ENCODE data around the gene UGT1A10.

The UGT1A10 gene

DNA sequence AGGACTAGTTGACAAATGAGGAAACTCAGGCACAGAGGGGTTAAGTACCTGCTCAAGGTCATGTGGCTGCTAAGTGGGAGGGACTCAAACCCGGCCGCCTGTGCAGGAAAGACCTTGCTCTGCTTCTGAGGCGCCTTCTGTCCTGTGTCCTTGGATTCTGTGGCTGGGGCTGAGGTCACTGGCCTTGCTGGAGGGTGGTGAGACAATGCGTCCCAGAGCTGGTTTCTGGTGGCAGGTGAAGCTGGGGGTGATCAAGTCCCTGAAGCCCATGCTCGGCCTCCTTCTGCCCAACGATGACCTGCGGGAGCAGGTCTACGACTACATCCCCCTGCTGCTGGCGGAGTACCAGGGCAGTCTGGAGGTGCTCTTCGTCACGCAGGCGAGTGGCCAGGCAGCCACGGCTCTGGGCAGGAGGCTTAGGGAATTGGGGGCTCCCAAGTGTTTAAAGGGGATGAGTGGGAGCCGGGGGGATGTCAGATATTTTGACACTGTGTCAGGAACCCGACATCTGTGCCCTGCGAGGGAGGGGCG is 157.9 kb downstream of the UGT1A10 start:
- no peak overlapping the region for H3K27ac ChIP-seq
- TF ChIP-seq CTCF (IDR thresholded peaks at IDR 0.05; ENCODE audit: low read depth, low read length), result no peak
- no peaks in the 10 kb centered on the region for H3K36me3 ChIP-seq
- H3K27me3 ChIP-seq (ENCODE audit: insufficient read depth, low read depth, severe bottlenecking), result no peaks in the 10 kb centered on the region
- no peaks in the 10 kb centered on the region for H3K9me3 ChIP-seq (ENCODE audit: severe bottlenecking)
- H3K4me3 ChIP-seq (ENCODE audit: low read depth, low read length), result no peak overlapping the region
- no peak for DNase-seq

DNA sequence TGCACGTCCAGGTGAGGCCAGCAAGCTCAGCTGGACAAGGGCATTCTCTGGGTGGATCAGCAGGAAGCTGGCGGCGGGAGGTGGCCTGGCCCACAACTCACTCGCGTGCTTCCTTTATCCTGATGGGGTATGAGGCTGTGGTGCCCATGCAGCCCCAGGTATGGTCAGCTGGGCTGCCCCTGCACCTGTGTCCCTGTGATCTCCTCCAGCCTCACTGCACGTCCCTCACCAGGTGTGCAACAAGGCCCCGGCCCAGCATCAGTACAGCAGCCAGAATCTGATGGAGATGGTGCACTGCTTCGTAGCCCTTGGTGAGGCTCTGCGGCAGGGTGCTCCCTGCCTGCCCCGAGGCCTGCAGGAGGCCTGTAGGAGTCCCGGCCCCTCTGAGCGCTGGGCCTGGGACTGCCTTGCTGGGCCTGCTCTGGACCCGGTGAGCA is 159.5 kb downstream of the UGT1A10 start:
- peaks cover 4% of the 10 kb centered on the region for H3K9me3 ChIP-seq (ENCODE audit: severe bottlenecking)
- no peak for DNase-seq
- no peak for TF ChIP-seq CTCF (IDR thresholded peaks at IDR 0.05; ENCODE audit: low read depth, low read length)
- H3K4me3 ChIP-seq (ENCODE audit: low read depth, low read length), result no peak overlapping the region
- no peaks in the 10 kb centered on the region for H3K27me3 ChIP-seq (ENCODE audit: insufficient read depth, low read depth, severe bottlenecking)
- no peak overlapping the region for H3K27ac ChIP-seq
- H3K36me3 ChIP-seq, result no peaks in the 10 kb centered on the region

DNA sequence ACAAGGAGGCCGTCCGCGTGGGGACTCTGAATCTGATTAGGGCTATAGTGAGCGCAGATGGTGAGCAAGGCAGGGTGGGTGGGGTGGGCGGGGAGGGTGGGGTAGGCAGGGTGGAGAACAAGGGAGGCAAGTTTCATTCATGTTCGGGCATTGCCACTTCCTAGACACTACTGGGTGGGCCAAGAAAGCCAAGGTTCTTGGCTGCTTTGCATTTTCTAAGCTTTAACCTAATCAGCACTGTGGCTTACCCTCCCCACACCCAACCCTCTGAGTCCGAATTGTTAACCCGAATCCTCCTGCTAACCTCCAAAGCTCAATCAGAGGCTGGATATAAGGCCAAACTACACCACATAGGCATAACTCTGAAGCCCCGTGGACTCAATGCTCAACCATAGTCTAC is 160.0 kb downstream of the UGT1A10 start:
- TF ChIP-seq CTCF (IDR thresholded peaks at IDR 0.05; ENCODE audit: low read depth, low read length), result no peak
- no peaks in the 10 kb centered on the region for H3K36me3 ChIP-seq
- H3K27ac ChIP-seq, result no peak overlapping the region
- H3K27me3 ChIP-seq (ENCODE audit: insufficient read depth, low read depth, severe bottlenecking), result no peaks in the 10 kb centered on the region
- H3K9me3 ChIP-seq (ENCODE audit: severe bottlenecking), result peaks cover 4% of the 10 kb centered on the region
- no peak overlapping the region for H3K4me3 ChIP-seq (ENCODE audit: low read depth, low read length)
- DNase-seq, result no peak

DNA sequence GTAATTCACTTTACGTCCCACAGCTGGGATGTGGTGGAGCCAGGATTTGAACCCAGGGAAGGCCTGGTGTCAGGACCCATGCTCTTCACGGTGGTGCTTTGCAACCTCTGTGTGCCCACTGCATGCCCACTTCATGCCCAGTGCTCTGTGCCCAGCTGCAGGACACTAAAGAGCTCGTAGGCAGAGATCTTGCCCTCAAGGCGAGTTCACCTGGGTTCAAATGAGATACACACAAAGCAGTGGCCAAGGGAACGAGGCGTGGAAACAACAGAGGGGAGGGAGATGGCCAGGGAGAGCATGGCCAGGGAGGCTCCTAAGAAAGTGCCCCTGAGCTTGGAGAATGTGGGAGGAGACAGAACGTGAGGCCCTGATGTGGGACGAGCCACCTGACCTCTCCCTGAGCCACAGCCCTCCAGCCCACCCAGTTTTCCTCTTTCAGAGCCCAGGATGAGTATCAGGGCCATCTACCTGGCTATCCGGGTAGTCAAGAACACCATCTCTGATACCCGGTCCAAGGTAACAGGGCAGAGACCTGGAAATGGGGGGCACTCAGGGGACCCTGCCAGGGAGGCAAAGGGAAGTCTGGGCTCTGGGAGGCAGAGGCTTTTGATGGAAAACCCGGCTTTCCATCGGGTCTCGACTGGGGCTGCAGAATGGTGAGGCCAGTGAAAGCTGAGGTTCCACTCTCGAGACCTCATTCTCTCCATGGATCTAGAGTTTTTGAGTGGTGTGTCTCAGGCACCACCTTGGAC is 162.3 kb downstream of the UGT1A10 start:
- no peaks in the 10 kb centered on the region for H3K27me3 ChIP-seq (ENCODE audit: insufficient read depth, low read depth, severe bottlenecking)
- no peak overlapping the region for H3K27ac ChIP-seq
- TF ChIP-seq CTCF (IDR thresholded peaks at IDR 0.05; ENCODE audit: low read depth, low read length), result no peak
- no peaks in the 10 kb centered on the region for H3K36me3 ChIP-seq
- peak; percentile 1 for DNase-seq
- H3K4me3 ChIP-seq (ENCODE audit: low read depth, low read length), result no peak overlapping the region
- peaks cover 4% of the 10 kb centered on the region for H3K9me3 ChIP-seq (ENCODE audit: severe bottlenecking)

DNA sequence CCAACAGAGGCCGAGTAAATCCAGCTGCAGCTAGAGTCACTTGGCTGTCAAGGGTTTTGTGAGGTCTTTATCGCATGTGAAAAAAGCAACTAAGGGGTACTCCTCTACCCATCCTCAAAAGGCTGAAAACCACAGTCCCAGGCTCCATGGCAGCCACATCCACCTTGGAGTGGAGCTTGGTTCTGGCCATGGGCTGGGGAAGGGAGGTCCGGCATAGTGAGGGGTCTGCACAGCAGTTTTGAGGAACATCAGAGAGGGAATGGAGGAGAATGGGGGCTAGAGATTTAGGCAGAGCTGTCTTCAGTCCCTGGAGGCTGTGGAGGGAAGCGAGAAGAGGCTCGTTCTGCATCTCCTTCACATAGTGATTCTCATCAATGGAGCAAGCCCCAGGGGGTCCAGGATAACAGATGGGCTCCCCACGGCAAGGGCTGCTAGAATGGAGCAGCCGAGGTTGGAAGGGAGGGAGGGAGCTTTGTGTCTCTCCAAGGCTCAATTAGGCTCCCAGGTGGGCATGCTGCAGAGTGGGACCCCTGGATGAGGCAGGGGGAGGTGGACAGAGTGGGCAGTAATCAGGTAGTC is 162.9 kb downstream of the UGT1A10 start:
- peaks cover 4% of the 10 kb centered on the region for H3K9me3 ChIP-seq (ENCODE audit: severe bottlenecking)
- no peak for TF ChIP-seq CTCF (IDR thresholded peaks at IDR 0.05; ENCODE audit: low read depth, low read length)
- H3K4me3 ChIP-seq (ENCODE audit: low read depth, low read length), result no peak overlapping the region
- H3K36me3 ChIP-seq, result no peaks in the 10 kb centered on the region
- DNase-seq, result peak; percentile 11
- H3K27ac ChIP-seq, result no peak overlapping the region
- no peaks in the 10 kb centered on the region for H3K27me3 ChIP-seq (ENCODE audit: insufficient read depth, low read depth, severe bottlenecking)

Measured in WERI-Rb-1 (cell line).